GM08714 (cell line): ENCODE data around the gene DCLK2.
"Not testable (repeated sequence)": the region's sequence is repeated elsewhere in the genome, so short reads cannot be mapped to it uniquely, and the experiment has no call there.

Source experiments
- H3K4me3 ChIP-seq: fragments of 200-500 bp; sonication (Bioruptor generic); 2 replicates; pipeline ENCODE4 v1.5.1; 2014; ENCODE audit warnings: mild to moderate bottlenecking, low read length, inconsistent platforms
- ZNF274 ChIP-seq: IDR thresholded peaks from 2 replicates; pipeline ENCODE4 v1.6.1; 2012; ENCODE audit warnings: mild to moderate bottlenecking, low read depth, low read length

DCLK2 gene

DNA sequence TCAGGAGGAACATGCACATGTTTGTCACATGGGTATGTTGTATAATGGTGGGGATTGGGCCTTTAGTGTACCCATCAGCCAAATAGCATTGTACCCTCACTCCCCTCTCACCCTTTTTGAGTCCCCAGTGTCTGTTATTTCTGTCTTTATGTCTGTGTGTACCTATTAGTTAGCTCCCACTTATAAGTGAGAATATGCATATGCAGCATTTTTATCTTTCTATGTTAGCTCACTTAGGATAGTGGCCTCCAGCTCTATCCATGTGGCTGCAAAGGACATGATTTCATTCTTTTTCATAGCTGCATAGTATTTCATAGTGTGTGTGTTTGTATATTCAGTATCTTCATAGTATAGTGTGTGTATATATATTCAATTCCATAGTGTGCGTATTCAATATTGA, 64.6 kb downstream of the DCLK2 start:
- no peak overlapping the region for H3K4me3 ChIP-seq
- TF ChIP-seq ZNF274 = no peak

DNA sequence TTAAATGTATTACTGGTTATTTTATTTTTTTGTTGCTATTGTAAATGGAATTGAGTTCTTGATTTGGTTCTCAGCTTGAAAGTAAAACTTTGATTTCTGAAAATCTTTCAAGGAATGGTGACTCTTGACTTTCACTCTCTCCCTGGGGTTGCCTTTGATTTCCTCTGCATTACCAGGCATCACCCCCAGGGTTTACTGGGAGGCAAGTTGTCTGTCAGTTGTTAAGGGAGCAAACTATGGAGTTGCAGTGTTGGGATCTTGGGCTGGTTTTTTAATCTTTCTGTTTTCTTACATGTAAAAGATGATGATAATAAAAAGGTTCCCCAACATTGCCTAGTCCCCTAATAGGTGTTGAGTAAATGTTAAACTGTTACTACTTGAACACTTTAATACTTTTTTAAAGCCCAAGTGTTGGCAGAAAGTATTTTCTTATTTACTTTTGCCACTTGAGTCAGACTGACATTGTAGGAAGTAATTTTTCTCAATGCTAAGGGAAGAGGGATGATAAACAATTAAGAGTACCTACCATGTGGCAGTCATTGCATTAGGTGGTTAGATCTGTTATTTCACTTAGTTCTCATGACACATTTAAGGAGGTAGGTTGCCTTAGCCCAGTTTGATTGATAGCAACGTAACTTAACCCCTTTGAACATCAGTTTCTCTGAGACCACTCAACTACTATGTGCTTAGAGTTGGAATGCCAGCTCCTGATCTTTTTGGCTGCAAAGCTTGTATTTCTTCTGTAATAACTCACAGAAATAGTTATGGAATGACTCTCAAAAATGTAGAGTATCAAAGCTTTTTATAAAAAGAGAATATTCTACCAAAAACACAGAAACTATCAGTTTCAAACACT, 67.1 kb downstream of the DCLK2 start:
- no peak for TF ChIP-seq ZNF274
- H3K4me3 ChIP-seq = no peak overlapping the region

GRCh38 chr4:150145946-150146340, 67.7 kb downstream of the DCLK2 start:
- H3K4me3 ChIP-seq = no peak overlapping the region
- no peak for TF ChIP-seq ZNF274

DNA sequence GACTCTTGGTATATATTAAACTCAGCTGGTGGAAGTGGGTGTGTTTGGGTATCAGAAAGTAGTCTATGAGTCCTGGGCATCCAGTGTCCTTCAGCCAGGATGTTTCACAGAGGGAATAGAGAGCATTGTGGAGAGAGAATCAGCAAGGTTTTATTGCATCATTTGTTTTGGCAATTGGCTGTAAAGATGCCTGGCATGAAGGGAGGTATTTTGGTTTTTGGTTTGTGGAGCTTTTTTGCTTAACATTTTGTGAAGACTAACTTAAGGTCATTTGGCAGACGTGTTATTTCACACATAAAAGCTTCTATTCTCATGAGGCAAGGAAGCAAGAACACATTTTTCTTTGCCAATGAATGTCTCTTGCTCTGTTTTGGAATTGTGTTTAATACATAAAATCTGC, 71.1 kb downstream of the DCLK2 start:
- TF ChIP-seq ZNF274 = no peak
- H3K4me3 ChIP-seq = no peak overlapping the region

DNA sequence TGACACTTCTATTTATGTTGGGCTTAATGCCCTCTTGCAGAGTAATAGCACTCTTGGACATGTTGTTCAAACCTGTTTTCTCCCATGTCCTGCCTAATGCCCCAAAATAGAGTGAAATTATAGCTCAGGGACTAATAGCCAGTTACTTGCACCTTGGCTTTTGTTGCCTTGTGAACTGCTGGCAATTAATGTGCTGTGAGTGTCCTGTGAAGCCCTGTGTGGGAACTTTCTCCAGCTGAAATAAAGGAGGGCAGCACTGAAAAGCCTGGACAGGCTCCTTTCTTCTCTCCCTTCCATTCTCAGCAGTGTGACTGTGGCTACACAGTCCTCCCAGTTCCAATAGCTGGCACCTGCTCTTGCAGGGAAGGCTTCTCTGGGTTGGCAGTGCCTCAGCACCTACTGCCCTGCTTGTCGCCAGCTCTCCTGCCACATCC, 72.4 kb downstream of the DCLK2 start:
- H3K4me3 ChIP-seq = no peak overlapping the region
- no peak for TF ChIP-seq ZNF274

DNA sequence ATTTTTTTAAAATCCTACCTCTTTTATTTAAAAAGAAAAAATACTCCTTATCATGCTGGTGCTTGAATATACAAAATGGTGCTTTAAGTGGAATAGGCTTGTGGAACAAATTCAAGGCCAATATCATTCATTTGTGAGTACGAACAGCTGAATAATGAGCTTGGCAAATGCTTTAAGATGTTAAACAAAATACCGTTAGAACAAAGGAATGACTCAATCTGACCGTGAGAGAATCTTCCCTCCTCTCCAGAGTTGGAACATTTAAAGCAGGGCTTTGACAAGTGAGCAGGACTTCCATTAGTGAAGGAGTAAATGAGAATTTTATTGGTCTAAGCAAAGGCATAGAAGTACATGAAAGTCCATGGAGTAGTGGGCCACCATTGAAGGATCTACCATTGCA, 74.5 kb downstream of the DCLK2 start:
- H3K4me3 ChIP-seq = no peak overlapping the region
- no peak for TF ChIP-seq ZNF274

DNA sequence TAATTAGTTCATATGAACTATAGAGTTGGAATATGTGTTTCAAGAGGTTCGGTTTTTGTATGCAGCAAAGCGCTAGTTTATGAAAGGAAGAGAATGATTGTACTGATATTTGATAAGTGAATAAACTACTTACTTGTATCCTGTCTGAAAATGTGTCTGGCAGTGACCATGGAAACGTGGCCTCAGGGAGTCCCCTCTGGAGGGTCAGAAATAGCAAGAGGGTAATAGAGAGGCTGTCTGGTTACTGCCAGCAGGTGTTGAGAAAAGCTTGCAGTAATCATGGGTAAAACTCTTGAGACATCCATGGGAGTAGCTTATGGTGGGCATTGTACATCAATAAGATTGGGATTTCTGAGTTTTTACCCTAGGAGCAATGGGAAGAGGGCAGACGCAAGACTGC, 77.1 kb downstream of the DCLK2 start:
- TF ChIP-seq ZNF274 = no peak
- no peak overlapping the region for H3K4me3 ChIP-seq

- no peak for TF ChIP-seq ZNF274
- H3K4me3 ChIP-seq = no peak overlapping the region
Observed at GRCh38 chr4:150156543-150156942, 78.3 kb downstream of the DCLK2 start.

DNA sequence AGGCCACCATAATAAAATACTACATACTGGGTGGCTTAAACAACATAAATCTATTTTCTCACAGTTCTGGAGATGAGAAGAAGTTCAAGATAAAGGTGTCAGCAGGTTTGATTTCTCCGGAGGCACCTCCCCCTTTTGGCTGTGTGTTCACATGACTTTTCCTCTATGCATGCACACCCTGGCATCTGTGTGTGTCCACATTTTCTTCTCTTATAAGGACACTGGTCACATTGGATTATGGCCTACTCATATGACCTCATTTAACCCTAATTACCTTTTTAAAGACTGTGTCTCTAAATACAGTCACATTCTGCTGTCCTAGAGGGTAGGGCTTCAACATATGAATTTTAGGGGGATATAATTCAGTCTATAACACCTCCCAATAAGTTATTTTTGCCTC, 79.8 kb downstream of the DCLK2 start:
- no peak overlapping the region for H3K4me3 ChIP-seq
- no peak for TF ChIP-seq ZNF274

DNA sequence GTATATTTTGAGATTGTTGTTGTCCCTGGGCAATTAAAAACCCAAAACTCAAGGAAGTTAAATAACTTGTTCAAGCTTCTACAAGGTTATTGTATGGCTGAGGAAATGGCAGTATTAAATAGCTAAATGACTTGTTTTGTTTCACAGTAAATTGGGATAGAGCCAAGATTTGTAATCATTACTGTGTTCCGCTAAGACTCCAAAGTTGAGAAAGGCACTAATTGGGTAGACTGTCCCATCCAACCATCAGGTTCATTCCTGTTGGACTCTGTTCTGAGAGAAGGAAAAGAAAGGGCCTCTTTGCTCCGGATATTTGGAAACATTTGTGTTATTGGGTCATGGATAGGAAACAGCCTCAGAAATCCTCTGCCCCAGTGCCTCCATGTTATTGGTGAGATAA, 82.2 kb downstream of the DCLK2 start:
- no peak overlapping the region for H3K4me3 ChIP-seq
- TF ChIP-seq ZNF274 = no peak

DNA sequence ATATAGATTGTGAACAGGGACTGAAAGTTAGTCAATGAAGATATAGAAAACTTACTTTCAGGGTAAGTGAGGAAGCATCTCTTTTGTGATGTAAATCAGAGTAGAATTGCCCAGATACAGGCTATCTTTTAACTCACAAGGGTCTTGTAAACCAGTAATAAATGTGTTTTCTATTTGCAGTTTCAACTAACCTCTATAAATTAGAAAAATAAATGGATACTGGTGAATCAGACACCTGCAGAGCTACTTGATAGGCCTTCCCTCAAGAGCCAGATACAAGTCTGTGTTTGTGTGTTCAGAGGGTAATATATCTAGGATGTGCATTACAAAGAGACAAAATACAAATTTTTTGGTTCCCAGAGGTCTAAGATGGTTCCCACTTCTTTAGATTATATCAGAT, 82.9 kb downstream of the DCLK2 start:
- TF ChIP-seq ZNF274 = no peak
- no peak overlapping the region for H3K4me3 ChIP-seq

- not testable (repeated sequence) for H3K4me3 ChIP-seq
Observed at GRCh38 chr4:150162020-150162419, 83.8 kb downstream of the DCLK2 start.

DNA sequence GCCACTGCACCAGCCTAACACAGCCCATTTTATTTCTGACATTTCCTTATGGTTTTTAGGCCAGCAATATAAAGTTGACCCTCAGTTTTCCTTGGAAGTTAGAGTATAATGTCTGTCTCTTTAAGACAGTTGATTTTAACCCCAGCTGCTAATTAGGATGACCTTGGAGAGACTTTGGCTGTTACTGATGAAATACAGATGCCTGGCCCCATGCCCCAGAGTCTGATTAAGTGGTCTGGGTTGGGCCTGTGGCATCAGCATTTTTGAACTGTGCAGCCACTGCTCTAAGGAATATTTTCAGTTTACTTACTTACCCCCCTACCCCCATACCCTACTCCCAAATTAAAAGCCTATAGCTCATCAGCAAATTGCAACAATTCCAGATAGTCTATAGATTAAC, 85.8 kb downstream of the DCLK2 start:
- no peak overlapping the region for H3K4me3 ChIP-seq

GRCh38 chr4:150164956-150165629, 86.8 kb downstream of the DCLK2 start:
- no peak for TF ChIP-seq ZNF274
- no peak overlapping the region for H3K4me3 ChIP-seq

More for the DNA sequence above, 85.8 kb downstream of the DCLK2 start:
- no peak for TF ChIP-seq ZNF274

GRCh38 chr4:150167054-150167453, 88.8 kb downstream of the DCLK2 start:
- TF ChIP-seq ZNF274 = no peak
- no peak overlapping the region for H3K4me3 ChIP-seq
